Left ventricle myocardium inferior (tissue), 1 donor: ENCODE results near the gene ADCY9. TPM values are rescaled to one million over a fixed set of nuclear protein-coding genes. Genes with fewer than 3 reads are reported as not detected.
"Not testable (repeated sequence)": the region's sequence is repeated elsewhere in the genome, so short reads cannot be mapped to it uniquely, and the experiment has no call there.

Source experiments
- DNase-seq: peaks from one replicate; pipeline ENCODE4 v3.0.0-alpha.2; 2020
- H3K27ac ChIP-seq: fragments of 200-600 bp; replicated peaks from 2 replicates; pipeline ENCODE4 v1.8.0; 2021
- H3K27me3 ChIP-seq: fragments of 200-600 bp; 2 replicates; pipeline ENCODE4 v1.8.0; 2021; ENCODE audit warnings: low read depth
- H3K36me3 ChIP-seq: fragments of 200-600 bp; 2 replicates; pipeline ENCODE4 v1.8.0; 2021
- H3K4me1 ChIP-seq: fragments of 200-600 bp; 2 replicates; pipeline ENCODE4 v1.8.0; 2021
- H3K4me3 ChIP-seq: fragments of 200-600 bp; 2 replicates; pipeline ENCODE4 v1.8.0; 2021; ENCODE audit warnings: mild to moderate bottlenecking, moderate library complexity
- H3K9me3 ChIP-seq: fragments of 200-600 bp; replicated peaks from 2 replicates; pipeline ENCODE4 v1.8.0; 2021
- intact Hi-C: fragments of 100-400 bp; cut with micrococcal nuclease; formaldehyde crosslinking; loops from one replicate; pipeline ENCODE4 v1.11.0; 2022
- total RNA-seq: library from RNA; stranded (reverse); fragmentation: NEBNext Ultra II Directional; extraction: Animal tissue kit (Norgen Biotek cat#: 25700); gene quantifications from one replicate; pipeline ENCODE4 v1.2.1, GENCODE V29; 2021
- TF ChIP-seq, protein P1 (sequence below): fragments of 200-600 bp; IDR thresholded peaks from 2 replicates; pipeline ENCODE4 v1.8.0; 2021; ENCODE audit warnings: antibody characterized with exemption, mild to moderate bottlenecking, borderline replicate concordance
- donor health status: DM: no; HTN: yes; CAD: no; lungs with severe emphysema.

Gene ADCY9
- total RNA-seq, 1 donor from 2014 or later = 44.3 TPM

GRCh38 chr16:4081521-4082021, 34.7 kb downstream of the ADCY9 start:
- intact Hi-C loops = no loop called here
- Histone ChIP-seq H3K27ac (no peak overlapping the region), H3K36me3 (no peaks in the 10 kb centered on the region), H3K4me3 (no peak overlapping the region), H3K4me1 (peaks cover 24% of the 10 kb centered on the region), H3K9me3 (no peaks in the 10 kb centered on the region), H3K27me3 (no peaks in the 10 kb centered on the region)
- no peak for DNase-seq
- TF ChIP-seq, protein P1, sequence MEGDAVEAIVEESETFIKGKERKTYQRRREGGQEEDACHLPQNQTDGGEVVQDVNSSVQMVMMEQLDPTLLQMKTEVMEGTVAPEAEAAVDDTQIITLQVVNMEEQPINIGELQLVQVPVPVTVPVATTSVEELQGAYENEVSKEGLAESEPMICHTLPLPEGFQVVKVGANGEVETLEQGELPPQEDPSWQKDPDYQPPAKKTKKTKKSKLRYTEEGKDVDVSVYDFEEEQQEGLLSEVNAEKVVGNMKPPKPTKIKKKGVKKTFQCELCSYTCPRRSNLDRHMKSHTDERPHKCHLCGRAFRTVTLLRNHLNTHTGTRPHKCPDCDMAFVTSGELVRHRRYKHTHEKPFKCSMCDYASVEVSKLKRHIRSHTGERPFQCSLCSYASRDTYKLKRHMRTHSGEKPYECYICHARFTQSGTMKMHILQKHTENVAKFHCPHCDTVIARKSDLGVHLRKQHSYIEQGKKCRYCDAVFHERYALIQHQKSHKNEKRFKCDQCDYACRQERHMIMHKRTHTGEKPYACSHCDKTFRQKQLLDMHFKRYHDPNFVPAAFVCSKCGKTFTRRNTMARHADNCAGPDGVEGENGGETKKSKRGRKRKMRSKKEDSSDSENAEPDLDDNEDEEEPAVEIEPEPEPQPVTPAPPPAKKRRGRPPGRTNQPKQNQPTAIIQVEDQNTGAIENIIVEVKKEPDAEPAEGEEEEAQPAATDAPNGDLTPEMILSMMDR = no peak

GRCh38 chr16:4081047-4081446, 35.2 kb downstream of the ADCY9 start:
- no peaks in the 10 kb centered on the region for H3K27me3 ChIP-seq
- no peak for DNase-seq
- no peak overlapping the region for H3K27ac ChIP-seq
- intact Hi-C loops = no loop called here
- no peaks in the 10 kb centered on the region for H3K36me3 ChIP-seq
- TF ChIP-seq, protein P1 = no peak
- peaks cover 20% of the 10 kb centered on the region for H3K4me1 ChIP-seq
- no peaks in the 10 kb centered on the region for H3K9me3 ChIP-seq
- no peak overlapping the region for H3K4me3 ChIP-seq

- Histone ChIP-seq H3K36me3 (no peaks in the 10 kb centered on the region), H3K27me3 (no peaks in the 10 kb centered on the region), H3K4me3 (no peak overlapping the region), H3K9me3 (no peaks in the 10 kb centered on the region), H3K27ac (no peak overlapping the region), H3K4me1 (peaks cover 11% of the 10 kb centered on the region)
- intact Hi-C loops = no loop called here
- TF ChIP-seq, protein P1 = no peak
- no peak for DNase-seq
Observed at GRCh38 chr16:4077174-4077649, 39.0 kb downstream of the ADCY9 start.

- Histone ChIP-seq H3K4me3 (no peak overlapping the region), H3K27ac (no peak overlapping the region), H3K27me3 (no peaks in the 10 kb centered on the region), H3K4me1 (peaks cover 4% of the 10 kb centered on the region), H3K9me3 (no peaks in the 10 kb centered on the region), H3K36me3 (no peaks in the 10 kb centered on the region)
- intact Hi-C loops = no loop called here
- no peak for DNase-seq
- TF ChIP-seq, protein P1 = no peak
Observed at GRCh38 chr16:4075534-4075933, 40.7 kb downstream of the ADCY9 start.

DNA sequence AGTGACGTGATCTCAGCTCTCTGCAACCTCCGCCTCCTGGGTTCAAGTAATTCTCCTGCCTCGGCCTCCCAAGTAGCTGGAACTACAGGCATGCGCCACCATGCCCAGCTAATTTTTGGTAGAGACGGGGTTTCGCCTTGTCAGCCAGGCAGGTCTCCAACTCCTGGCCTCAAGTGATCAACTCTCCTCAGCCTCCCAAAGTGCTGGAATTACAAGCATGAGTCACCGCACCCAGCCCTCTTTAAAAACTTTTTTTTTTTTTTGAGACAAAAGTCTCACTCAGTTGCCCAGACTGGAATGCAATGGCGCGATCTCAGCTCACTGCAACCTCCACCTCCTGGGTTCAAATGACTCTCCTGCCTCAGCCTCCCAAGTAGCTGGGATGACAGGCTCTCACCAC, 43.1 kb downstream of the ADCY9 start:
- DNase-seq, intact Hi-C loops, H3K4me1 ChIP-seq, H3K27ac ChIP-seq, H3K27me3 ChIP-seq, H3K4me3 ChIP-seq, H3K36me3 ChIP-seq, H3K9me3 ChIP-seq: not testable (repeated sequence)

GRCh38 chr16:4071686-4072561, 44.3 kb downstream of the ADCY9 start:
- no peaks in the 10 kb centered on the region for H3K36me3 ChIP-seq
- intact Hi-C loops = no loop called here
- H3K9me3 ChIP-seq = no peaks in the 10 kb centered on the region
- DNase-seq = no peak
- H3K4me1 ChIP-seq = peaks cover 7% of the 10 kb centered on the region
- no peaks in the 10 kb centered on the region for H3K27me3 ChIP-seq
- H3K27ac ChIP-seq = no peak overlapping the region
- TF ChIP-seq, protein P1 = no peak
- H3K4me3 ChIP-seq = no peak overlapping the region
